CD4-positive, alpha-beta T cell treated with Interleukin-4 for 4 hours (primary cell): Measurements from ENCODE around the gene GLTP.
"Not testable (repeated sequence)": the region's sequence is repeated elsewhere in the genome, so short reads cannot be mapped to it uniquely, and the experiment has no call there.

Experiments used
- DNase-seq: peaks from one replicate; pipeline ENCODE4 v3.0.0-alpha.2; 2020

GLTP gene

GRCh38 chr12:109900752-109901580 lies 20.6 kb upstream of the GLTP start:
- DNase-seq, result no peak

DNA sequence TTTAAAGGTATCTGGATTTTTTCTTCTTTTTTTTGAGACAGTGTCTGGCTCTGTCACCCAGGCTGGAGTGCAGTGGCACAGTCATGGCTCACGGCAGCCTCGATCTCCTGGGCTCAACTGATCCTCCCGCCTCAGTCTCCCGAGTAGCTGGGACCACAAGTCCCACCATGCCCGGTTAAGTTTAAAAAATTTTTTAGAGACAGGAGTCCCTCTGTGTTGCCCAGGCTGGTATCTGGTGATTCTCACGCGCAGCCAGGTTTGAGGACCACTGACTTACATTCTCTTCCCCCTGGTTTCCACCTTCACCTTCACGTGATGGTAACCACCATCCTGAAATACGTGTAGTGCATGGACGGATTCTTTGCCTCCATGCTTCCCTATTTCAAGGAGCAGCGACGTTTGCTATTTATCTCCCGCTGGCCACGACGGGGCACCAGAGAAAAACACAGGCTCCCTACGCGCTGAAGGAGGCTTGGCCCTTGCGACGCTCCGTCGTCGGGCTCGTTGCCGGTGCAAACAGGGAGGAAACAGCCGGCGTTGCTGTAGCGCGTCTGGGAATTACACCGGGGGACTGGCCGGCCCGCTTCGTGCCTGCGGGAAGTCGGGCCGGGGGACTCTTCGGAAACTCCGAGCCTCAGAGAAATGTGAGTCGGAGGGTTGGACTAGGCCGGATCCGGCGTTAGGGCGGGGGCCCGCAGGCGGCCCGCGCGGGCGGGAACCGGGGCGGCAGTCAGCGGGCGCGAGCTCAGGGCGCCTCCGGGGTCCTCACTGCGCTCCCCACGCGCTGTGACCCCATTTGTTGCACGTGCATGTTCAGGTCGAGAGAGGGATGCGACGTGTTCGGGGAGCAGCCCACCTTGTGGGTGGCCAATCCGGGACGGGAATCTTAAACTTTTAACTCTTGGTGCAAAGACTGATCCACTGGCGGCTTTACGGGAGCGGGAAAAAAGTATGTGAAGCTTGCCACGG lies 19.7 kb upstream of the GLTP start, which contains the start of gene TCHP:
Gene TCHP, plus strand, starts transcription at position 492 of the 969 bp plus-strand sequence. CDS start 2,753 bp downstream, outside the sequence.
- peak; percentile 79 for DNase-seq

GRCh38 chr12:109899345-109899744 lies 19.0 kb upstream of the GLTP start:
- DNase-seq, result not testable (repeated sequence)

GRCh38 chr12:109897029-109897428 lies 16.7 kb upstream of the GLTP start:
- no peak for DNase-seq

DNA sequence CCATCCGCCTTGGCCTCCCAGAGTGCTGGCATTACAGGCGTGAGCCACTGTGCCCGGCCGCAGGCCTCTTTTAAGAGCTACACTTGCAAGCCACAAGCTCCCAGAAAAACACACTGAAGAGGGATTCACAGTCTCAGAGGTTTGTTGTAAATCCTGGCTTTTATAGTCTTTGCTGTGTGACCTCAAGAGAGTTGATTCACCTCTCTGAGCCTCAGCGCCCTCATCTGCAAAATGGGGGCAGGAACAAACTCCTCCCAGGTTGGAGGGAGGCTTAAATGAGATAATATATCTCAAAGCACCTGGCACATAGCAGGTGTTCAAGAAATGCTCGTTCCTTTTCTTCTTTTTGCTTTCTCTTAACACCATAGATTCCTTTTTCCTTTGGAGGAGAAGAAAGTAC lies 15.8 kb upstream of the GLTP start:
- DNase-seq, result no peak

GRCh38 chr12:109894939-109895338 lies 14.6 kb upstream of the GLTP start:
- no peak for DNase-seq

DNA sequence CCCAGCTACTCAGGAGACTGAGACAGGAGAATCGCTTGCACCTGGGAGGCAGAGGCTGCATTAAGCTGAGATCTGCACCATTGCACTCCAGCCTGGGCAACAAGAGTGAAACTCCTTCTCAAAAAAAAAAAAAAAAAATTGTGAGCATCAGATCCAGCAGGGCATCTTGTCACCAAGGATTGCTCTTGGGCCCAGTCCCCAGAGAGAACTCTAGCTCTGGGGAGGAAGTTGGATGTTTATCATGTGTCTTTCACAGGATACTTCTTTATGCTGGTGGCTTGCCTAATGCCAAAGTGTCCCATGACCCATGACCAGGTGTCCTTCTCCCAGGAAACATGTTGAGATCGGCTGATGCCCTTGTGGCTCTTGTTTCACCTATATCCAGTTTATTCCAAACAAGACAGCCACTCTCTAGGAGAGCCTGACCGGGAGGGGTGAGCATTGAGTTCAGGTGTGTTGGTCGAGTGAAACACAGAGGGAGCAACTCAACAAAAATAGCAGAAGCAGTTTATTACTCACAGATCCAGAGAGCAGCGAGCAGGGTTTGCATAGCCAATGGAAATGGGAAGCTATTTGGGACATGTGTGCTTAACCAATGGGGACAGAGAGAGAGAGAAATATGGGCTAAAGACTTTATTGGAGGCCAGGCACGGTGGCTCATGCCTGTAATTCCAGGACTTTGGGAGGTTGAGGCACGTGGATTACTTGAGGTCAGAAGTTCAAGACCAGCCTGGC lies 13.1 kb upstream of the GLTP start:
- DNase-seq, result no peak

GRCh38 chr12:109892748-109893147 lies 12.4 kb upstream of the GLTP start:
- peak; percentile 37 for DNase-seq

GRCh38 chr12:109892165-109892715 lies 11.9 kb upstream of the GLTP start:
- no peak for DNase-seq

DNA sequence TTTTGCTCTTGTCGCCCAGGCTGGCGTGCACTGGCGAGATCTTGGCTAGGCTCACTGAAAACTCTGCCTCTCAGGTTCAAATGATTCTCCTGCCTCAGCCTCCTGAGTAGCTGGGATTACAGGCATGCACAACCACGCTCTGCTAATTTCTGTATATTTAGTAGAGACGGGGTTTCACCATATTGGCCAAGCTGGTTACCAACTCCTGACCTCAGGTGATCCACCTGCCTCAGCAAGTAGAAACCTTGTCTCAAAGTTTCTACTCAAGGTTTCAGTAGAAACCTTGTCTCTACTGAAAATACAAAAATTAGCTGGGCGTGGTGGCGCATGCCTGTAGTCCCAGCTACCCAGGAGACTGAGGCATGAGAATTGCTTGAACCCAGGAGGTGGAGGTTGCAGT lies 11.4 kb upstream of the GLTP start:
- not testable (repeated sequence) for DNase-seq

DNA sequence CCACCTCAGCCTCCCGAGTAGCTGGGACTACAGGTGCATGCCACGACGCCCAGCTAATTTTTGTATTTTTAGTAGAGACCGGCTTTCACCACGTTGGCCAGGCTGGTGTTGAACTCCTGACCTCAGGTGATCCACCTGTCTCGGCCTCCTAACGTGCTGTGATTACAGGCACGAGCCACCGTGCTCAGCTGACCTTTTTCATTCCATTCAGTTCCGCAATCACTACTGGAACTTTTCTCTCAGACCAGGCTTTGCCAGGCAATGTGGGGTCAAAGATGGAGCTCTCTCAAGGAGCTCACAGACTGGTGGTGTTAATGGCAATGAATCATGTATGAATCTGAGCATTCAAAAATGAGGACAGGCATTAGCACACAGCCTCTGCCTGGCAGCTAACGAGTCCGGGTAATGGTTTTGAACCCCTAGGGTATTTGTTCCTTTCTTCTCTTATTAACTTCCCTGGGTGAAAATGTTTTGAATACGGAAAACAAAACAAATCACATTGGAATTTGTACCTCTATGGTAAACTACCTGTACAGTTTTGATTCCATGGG lies 10.4 kb upstream of the GLTP start:
- no peak for DNase-seq

DNA sequence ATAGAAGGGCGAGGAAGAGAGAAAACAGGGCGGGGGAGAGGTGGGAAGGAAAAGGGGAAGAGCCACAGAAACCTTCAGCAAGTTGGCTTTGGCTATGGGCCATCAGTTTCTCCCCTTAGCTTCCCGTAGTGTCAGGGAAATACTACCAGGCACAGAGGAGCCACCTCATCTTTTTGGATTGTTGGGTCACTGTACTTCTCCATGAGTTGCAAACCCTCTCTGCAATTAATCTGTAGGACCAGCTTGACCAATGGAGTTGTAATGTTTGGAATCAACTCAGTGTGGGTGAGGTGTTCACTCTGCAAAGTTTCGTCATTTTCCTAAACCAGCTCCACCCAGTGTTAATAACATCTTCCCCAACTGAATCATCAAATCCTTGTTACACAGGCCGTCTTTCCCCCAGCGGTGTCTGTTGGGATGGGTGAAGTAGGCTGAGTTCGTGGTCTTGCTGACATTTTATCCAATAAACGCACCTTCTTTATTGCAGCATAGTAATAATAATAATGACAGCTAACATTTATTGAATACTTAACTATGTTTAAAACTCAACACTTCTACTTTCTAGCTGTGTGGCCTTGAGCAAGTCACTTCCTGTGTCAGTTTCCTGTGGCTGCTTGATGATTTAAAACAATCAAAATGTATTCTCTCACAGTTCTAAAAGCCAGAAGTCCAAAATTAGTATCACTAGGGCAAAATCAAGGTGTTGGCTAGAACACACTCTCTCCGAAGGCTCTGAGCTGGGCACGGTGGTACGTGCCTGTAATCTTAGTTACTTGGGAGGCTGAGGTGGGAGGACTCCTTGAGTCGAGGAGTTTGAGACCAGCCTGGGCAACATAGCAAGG lies 8.1 kb upstream of the GLTP start:
- DNase-seq, result peak; percentile 68

DNA sequence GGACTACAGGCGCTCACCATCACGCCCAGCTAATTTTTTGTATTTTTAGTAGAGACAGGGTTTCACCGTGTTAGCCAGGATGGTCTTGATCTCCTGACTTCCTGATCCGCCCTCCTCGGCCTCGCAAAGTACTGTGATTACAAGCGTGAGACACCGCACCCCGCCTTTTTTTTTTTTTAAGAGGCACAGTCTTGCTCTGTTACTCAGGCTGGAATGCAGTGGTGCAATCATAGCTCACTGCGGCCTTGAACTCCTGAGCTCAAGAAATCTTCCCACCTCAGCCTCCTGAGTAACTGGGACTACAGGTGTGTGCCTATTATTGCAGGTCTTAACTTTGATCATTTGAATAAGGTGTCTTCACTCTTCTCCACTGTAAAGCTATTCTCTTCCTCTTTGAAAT lies 5.3 kb upstream of the GLTP start:
- DNase-seq, result no peak

DNA sequence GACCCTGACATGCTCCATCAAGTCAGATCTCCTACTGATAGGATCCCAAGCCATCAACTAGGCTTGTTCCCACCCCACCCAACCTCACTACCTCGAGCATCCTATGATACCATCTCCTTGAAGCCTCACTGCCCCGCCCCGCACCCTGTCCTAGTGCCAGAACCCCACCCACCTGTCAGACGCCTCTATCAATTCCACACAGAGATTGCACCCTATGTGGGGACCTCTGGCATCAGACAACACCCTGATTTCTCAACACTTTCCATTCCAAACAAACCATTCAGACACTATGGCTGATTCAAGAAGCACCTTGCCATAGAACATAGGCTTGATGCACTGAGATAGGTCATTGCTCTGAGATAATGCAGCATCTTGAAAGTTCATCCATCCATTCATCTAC lies 3.1 kb upstream of the GLTP start:
- no peak for DNase-seq

DNA sequence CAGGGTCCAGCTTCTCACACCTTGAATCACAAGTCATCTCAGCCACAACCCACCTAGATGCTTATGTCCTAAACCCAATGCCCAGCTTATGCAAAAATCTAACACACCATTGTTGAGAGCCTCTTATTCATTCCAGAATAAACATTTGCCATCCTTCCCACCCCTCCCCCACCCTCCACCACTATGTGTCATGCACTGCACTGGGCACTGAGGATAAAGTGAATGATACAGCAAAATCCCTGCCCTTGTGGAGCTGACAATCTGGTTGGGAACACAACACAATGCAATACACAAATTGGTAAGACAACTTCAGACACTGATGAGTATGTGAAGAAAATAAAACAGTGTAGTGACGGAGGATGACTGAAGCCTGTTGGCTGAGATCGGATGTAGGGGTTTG lies 1.4 kb upstream of the GLTP start:
- DNase-seq, result no peak

DNA sequence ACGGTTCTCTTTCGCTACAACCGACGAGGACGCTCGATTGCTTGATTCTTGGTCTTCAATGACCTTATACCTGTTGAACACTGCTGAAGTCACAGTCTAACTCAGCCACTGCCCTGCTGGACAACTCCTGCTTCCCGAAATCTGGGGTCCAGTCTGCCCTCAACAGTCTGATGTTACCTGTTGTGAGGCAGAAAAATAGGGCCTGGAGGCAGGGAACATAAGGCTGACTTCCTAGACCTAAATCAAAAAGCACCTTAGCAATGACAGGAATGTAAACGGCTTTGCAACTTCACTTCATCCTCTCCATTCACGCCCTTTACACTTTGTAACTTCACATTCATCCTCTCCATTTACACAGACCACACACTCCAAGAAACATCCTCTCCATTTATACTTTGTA lies 597 bp upstream of the GLTP start:
- no peak for DNase-seq

- peak; percentile 29 for DNase-seq
These were observed 844 bp downstream of the GLTP start for GRCh38 chr12:109879351-109880042.

GRCh38 chr12:109878749-109879148 lies 1.6 kb downstream of the GLTP start:
- DNase-seq, result no peak

GRCh38 chr12:109878247-109878625 lies 2.1 kb downstream of the GLTP start:
- DNase-seq, result no peak

- DNase-seq, result no peak
These were observed 2.7 kb downstream of the GLTP start for GRCh38 chr12:109877504-109878246.
